ENCODE results near the gene CEP85. TPM values are rescaled to one million over a fixed set of nuclear protein-coding genes. Genes with fewer than 3 reads are reported as not detected.
A peak's percentile ranks its signal among the peaks of the same experiment; 100 is the strongest.

The CEP85 gene
- total and polyA plus RNA-seq, 9 of the 15 experiments (the other 6 are each of a cell fraction or from before 2014, with no cell fraction given), result 42.1 to 140 (median 92.6) TPM

DNA sequence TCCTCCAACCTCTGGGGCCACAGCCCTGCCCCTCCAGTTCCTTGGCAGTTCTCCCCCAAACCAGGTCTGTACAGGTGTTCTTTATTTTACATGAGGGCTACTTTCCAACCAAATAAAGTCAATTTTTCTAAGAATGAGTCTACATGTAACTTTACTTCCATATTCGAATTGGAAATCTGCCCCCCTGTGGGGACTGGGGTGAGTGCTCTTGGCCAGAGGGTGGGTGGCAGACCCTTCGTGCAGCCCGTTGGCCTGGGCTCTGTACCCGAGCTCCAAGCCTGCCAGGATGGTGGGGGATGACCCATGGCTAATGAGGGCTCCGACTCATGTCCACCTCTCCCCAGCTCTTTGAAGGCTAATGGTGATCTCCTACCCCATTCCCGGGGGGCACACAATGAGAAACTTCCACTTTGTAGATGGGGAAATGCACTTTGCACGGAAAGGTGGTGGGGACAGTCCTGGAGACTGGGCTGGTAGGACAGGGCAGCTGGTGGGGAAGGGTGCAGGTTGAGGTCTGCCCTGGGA lies 44.2 kb upstream of the CEP85 start (continued):
- TF ChIP-seq, protein P1, sequence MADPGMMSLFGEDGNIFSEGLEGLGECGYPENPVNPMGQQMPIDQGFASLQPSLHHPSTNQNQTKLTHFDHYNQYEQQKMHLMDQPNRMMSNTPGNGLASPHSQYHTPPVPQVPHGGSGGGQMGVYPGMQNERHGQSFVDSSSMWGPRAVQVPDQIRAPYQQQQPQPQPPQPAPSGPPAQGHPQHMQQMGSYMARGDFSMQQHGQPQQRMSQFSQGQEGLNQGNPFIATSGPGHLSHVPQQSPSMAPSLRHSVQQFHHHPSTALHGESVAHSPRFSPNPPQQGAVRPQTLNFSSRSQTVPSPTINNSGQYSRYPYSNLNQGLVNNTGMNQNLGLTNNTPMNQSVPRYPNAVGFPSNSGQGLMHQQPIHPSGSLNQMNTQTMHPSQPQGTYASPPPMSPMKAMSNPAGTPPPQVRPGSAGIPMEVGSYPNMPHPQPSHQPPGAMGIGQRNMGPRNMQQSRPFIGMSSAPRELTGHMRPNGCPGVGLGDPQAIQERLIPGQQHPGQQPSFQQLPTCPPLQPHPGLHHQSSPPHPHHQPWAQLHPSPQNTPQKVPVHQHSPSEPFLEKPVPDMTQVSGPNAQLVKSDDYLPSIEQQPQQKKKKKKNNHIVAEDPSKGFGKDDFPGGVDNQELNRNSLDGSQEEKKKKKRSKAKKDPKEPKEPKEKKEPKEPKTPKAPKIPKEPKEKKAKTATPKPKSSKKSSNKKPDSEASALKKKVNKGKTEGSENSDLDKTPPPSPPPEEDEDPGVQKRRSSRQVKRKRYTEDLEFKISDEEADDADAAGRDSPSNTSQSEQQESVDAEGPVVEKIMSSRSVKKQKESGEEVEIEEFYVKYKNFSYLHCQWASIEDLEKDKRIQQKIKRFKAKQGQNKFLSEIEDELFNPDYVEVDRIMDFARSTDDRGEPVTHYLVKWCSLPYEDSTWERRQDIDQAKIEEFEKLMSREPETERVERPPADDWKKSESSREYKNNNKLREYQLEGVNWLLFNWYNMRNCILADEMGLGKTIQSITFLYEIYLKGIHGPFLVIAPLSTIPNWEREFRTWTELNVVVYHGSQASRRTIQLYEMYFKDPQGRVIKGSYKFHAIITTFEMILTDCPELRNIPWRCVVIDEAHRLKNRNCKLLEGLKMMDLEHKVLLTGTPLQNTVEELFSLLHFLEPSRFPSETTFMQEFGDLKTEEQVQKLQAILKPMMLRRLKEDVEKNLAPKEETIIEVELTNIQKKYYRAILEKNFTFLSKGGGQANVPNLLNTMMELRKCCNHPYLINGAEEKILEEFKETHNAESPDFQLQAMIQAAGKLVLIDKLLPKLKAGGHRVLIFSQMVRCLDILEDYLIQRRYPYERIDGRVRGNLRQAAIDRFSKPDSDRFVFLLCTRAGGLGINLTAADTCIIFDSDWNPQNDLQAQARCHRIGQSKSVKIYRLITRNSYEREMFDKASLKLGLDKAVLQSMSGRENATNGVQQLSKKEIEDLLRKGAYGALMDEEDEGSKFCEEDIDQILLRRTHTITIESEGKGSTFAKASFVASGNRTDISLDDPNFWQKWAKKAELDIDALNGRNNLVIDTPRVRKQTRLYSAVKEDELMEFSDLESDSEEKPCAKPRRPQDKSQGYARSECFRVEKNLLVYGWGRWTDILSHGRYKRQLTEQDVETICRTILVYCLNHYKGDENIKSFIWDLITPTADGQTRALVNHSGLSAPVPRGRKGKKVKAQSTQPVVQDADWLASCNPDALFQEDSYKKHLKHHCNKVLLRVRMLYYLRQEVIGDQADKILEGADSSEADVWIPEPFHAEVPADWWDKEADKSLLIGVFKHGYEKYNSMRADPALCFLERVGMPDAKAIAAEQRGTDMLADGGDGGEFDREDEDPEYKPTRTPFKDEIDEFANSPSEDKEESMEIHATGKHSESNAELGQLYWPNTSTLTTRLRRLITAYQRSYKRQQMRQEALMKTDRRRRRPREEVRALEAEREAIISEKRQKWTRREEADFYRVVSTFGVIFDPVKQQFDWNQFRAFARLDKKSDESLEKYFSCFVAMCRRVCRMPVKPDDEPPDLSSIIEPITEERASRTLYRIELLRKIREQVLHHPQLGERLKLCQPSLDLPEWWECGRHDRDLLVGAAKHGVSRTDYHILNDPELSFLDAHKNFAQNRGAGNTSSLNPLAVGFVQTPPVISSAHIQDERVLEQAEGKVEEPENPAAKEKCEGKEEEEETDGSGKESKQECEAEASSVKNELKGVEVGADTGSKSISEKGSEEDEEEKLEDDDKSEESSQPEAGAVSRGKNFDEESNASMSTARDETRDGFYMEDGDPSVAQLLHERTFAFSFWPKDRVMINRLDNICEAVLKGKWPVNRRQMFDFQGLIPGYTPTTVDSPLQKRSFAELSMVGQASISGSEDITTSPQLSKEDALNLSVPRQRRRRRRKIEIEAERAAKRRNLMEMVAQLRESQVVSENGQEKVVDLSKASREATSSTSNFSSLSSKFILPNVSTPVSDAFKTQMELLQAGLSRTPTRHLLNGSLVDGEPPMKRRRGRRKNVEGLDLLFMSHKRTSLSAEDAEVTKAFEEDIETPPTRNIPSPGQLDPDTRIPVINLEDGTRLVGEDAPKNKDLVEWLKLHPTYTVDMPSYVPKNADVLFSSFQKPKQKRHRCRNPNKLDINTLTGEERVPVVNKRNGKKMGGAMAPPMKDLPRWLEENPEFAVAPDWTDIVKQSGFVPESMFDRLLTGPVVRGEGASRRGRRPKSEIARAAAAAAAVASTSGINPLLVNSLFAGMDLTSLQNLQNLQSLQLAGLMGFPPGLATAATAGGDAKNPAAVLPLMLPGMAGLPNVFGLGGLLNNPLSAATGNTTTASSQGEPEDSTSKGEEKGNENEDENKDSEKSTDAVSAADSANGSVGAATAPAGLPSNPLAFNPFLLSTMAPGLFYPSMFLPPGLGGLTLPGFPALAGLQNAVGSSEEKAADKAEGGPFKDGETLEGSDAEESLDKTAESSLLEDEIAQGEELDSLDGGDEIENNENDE (IDR thresholded peaks at IDR 0.05; ENCODE audit: low read depth, low read length), result no peak
- TF ChIP-seq ZNF766 (CRISPR knock-in tag; conservative IDR thresholded peaks at IDR 0.05) (no peak), SUPT5H (IDR thresholded peaks at IDR 0.05) (no peak), HMGXB4 (CRISPR knock-in tag; IDR thresholded peaks at IDR 0.05) (no peak), TOE1 (IDR thresholded peaks at IDR 0.05; ENCODE audit: borderline replicate concordance) (no peak), TOE1 (CRISPR knock-in tag; IDR thresholded peaks at IDR 0.05; ENCODE audit: borderline replicate concordance, low read depth) (no peak), RBM14 (IDR thresholded peaks at IDR 0.05; ENCODE audit: borderline replicate concordance, insufficient read depth, low read depth, low read length) (no peak), IFI16 (CRISPR knock-in tag; IDR thresholded peaks at IDR 0.05) (no peak), ZBTB7A (IDR thresholded peaks at IDR 0.05; ENCODE audit: borderline replicate concordance, control insufficient read depth, low read depth, low read length) (peak; percentile 58)

All from K562 (cell line).